Left hindlimb (tissue), 1 donor: Measurements from ENCODE around the gene ABHD17C.
"Not testable (repeated sequence)": the region's sequence is repeated elsewhere in the genome, so short reads cannot be mapped to it uniquely, and the experiment has no call there.

Source experiments
- DNase-seq: peaks from one replicate; pipeline ENCODE4 v3.0.0-alpha.2; 2018

Gene ABHD17C

GRCh38 chr15:80732818-80733217 is 37.7 kb downstream of the ABHD17C start:
- DNase-seq, result no peak

- DNase-seq, result no peak
These were observed 38.4 kb downstream of the ABHD17C start for GRCh38 chr15:80733460-80733859.

GRCh38 chr15:80735344-80735743 is 40.2 kb downstream of the ABHD17C start:
- no peak for DNase-seq

- no peak for DNase-seq
These were observed 41.5 kb downstream of the ABHD17C start for GRCh38 chr15:80736560-80736959.

GRCh38 chr15:80739919-80740318 is 44.8 kb downstream of the ABHD17C start:
- DNase-seq, result no peak

- DNase-seq, result no peak
These were observed 47.0 kb downstream of the ABHD17C start for GRCh38 chr15:80742081-80742480.

- no peak for DNase-seq
These were observed 48.2 kb downstream of the ABHD17C start for GRCh38 chr15:80743189-80743833.

GRCh38 chr15:80744415-80744814 is 49.3 kb downstream of the ABHD17C start:
- no peak for DNase-seq

GRCh38 chr15:80744826-80745225 is 49.7 kb downstream of the ABHD17C start:
- no peak for DNase-seq

- no peak for DNase-seq
These were observed 50.8 kb downstream of the ABHD17C start for GRCh38 chr15:80745888-80746287.

- DNase-seq, result no peak
These were observed 52.4 kb downstream of the ABHD17C start for GRCh38 chr15:80747317-80748053.

- no peak for DNase-seq
These were observed 54.5 kb downstream of the ABHD17C start for GRCh38 chr15:80749589-80749988.

- DNase-seq, result no peak
These were observed 55.5 kb downstream of the ABHD17C start for GRCh38 chr15:80750575-80750974.

- DNase-seq, result no peak
These were observed 57.1 kb downstream of the ABHD17C start for GRCh38 chr15:80752204-80752603.

- no peak for DNase-seq
These were observed 58.1 kb downstream of the ABHD17C start for GRCh38 chr15:80753161-80753560.

- no peak for DNase-seq
These were observed 58.9 kb downstream of the ABHD17C start for GRCh38 chr15:80754014-80754413.

- no peak for DNase-seq
These were observed 60.8 kb downstream of the ABHD17C start for GRCh38 chr15:80755885-80756284.

GRCh38 chr15:80758130-80758745 is 63.1 kb downstream of the ABHD17C start:
- DNase-seq, result no peak

GRCh38 chr15:80760960-80761359 is 65.8 kb downstream of the ABHD17C start:
- no peak for DNase-seq

- no peak for DNase-seq
These were observed 66.6 kb downstream of the ABHD17C start for GRCh38 chr15:80761754-80762153.

- DNase-seq, result not testable (repeated sequence)
These were observed 68.1 kb downstream of the ABHD17C start for GRCh38 chr15:80763235-80763634.

- no peak for DNase-seq
These were observed 69.4 kb downstream of the ABHD17C start for GRCh38 chr15:80764535-80764934.

- no peak for DNase-seq
These were observed 71.2 kb downstream of the ABHD17C start for GRCh38 chr15:80766275-80766674.

GRCh38 chr15:80768158-80768557 is 73.0 kb downstream of the ABHD17C start:
- DNase-seq, result no peak
